Testis (tissue), 2 donors: ENCODE measurements around the gene RPS6KA5.

Experiments
- POLR2A ChIP-seq: fragments of 450-650 bp; IDR thresholded peaks from one replicate; pipeline ENCODE4 v1.6.1; 2017; ENCODE audit warnings: antibody characterized with exemption, mild to moderate bottlenecking, moderate library complexity
- TF ChIP-seq, protein P1 (sequence below), 3 experiments: fragments of 450-650 bp in 2 of 3; fragments of 200-600 bp in 1 of 3; sonication (generic) in 1 of 3; IDR thresholded peaks; one replicate each; pipeline ENCODE4 v1.5.1; 2016 to 2019; ENCODE audit warnings: antibody characterized with exemption in 3 of 3, mild to moderate bottlenecking in 2 of 3, moderate library complexity in 1 of 3

DNA sequence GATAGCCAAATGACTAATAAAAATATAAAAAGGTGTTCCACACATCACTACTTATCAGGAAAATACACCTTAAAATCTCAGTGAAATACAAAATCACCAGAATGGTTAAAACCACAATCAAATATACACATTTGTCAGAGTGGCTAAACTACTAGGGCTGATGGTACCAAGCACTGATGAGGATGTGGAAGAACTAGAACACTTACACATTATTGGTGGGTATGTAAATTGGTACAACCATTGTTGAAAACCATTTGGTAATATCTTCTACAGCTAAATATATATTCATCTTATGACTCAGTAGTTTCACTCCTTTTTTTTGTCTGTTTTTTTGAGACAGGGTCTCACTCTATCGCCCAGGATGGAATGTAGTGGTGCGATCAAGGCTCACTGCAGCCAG, 195.7 kb downstream of the RPS6KA5 start:
- TF ChIP-seq, protein P1, sequence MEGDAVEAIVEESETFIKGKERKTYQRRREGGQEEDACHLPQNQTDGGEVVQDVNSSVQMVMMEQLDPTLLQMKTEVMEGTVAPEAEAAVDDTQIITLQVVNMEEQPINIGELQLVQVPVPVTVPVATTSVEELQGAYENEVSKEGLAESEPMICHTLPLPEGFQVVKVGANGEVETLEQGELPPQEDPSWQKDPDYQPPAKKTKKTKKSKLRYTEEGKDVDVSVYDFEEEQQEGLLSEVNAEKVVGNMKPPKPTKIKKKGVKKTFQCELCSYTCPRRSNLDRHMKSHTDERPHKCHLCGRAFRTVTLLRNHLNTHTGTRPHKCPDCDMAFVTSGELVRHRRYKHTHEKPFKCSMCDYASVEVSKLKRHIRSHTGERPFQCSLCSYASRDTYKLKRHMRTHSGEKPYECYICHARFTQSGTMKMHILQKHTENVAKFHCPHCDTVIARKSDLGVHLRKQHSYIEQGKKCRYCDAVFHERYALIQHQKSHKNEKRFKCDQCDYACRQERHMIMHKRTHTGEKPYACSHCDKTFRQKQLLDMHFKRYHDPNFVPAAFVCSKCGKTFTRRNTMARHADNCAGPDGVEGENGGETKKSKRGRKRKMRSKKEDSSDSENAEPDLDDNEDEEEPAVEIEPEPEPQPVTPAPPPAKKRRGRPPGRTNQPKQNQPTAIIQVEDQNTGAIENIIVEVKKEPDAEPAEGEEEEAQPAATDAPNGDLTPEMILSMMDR (IDR thresholded peaks at IDR 0.05) = no peak
- no peak for TF ChIP-seq POLR2A
